Mucosa of descending colon (tissue), 3 donors: ENCODE results near the gene EPN2. TPM values are rescaled to one million over a fixed set of nuclear protein-coding genes. Genes with fewer than 3 reads are reported as not detected.
"Not testable (repeated sequence)": the region's sequence is repeated elsewhere in the genome, so short reads cannot be mapped to it uniquely, and the experiment has no call there.

Source experiments
- ATAC-seq: fragments of 200-7000 bp; cut with Tn5 transposase; one replicate; pipeline ENCODE4 v1.9.1; 2020; ENCODE audit warnings: mild to moderate bottlenecking, moderate library complexity
- DNase-seq, 3 donors: peaks; one replicate each; pipeline ENCODE4 v3.0.0-alpha.2; 2020
- H3K36me3 ChIP-seq: fragments of 200-600 bp; one replicate; pipeline ENCODE4 v1.8.0; 2021; ENCODE audit warnings: low read depth, mild to moderate bottlenecking
- H3K4me1 ChIP-seq: fragments of 200-600 bp; one replicate; pipeline ENCODE4 v1.8.0; 2021; ENCODE audit warnings: low read depth, mild to moderate bottlenecking
- H3K4me3 ChIP-seq: fragments of 200-600 bp; one replicate; pipeline ENCODE4 v1.8.0; 2021; ENCODE audit warnings: mild to moderate bottlenecking
- H3K9me3 ChIP-seq: fragments of 200-600 bp; one replicate; pipeline ENCODE4 v1.8.0; 2021; ENCODE audit warnings: mild to moderate bottlenecking
- intact Hi-C, 2 donors: fragments of 100-400 bp; cut with DNase I in 1 of 2; cut with micrococcal nuclease in 1 of 2; formaldehyde crosslinking; loops; one replicate each; pipeline versions ENCODE4 v1.11.0 to v1.11.1; 2022; cut with DNase I, micrococcal nuclease
- long read RNA-seq, 2 donors: library from polyadenylated mRNA; unstranded; transcript quantifications; one replicate each; pipeline ENCODE4 v2.0.0, GENCODE V29; 2019 to 2021
- total RNA-seq, 3 donors: library from RNA; stranded (reverse); fragmentation: NEBNext Ultra II Directional in 2 of 3; extraction: Animal tissue kit (Norgen Biotek cat#: 25700) in 2 of 3; gene quantifications; one replicate each; pipeline versions ENCODE4 v1.2.1 to v1.2.4, GENCODE V29; 2021 to 2023
- donor health status: DM: no; HTN: no; CAD: no; lungs with moderate emphysema.
- donor health status: DM: no; HTN: no; CAD: no.
- donor health status: DM: no; HTN: yes; CAD: no.

Gene EPN2
- 10 to 100 TPM; 32.6 to 75.8 (median 45.0) TPM for total RNA-seq
- long read RNA-seq, donor 1, full-length matches to known transcripts, result 18 of 57 reads
- long read RNA-seq, donor 1, partial matches to known transcripts, result 18 of 57 reads
- long read RNA-seq, donor 1, other reads (novel, unspliced or antisense), result 21 of 57 reads
- long read RNA-seq, donor 2, transcript EPN2-221 (3 exons, 309 nt), result major isoform, 7 of 12 reads
- long read RNA-seq, donor 2, partial matches to known transcripts, result 5 of 12 reads
- long read RNA-seq, donor 2, other reads (novel, unspliced or antisense), result 0 of 12 reads

DNA sequence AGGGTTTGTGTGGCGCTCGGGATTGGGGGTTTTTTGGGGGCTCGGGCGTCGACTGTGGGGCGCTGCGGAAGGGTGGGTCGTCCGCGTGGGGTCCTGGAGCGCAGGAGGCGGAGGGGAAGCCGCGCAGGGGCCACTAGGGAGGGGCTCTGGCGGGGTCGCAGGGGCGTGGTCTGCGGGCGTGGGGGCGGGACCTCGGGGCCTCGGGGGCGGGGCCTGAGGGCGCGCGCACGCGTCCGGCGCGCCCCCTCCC lies at the start of gene EPN2:
Gene EPN2, plus strand, starts transcription at position 228 of the 250 bp plus-strand sequence. CDS start 45,754 bp downstream, outside the sequence.
- H3K4me1 ChIP-seq, H3K36me3 ChIP-seq, H3K9me3 ChIP-seq, intact Hi-C loops: not testable (repeated sequence)
- ATAC-seq (peak; percentile 96), DNase-seq (peak; percentile 69 to 83 (median 81))
- peak within 1 kb of the TSS; percentile 85 for H3K4me3 ChIP-seq

GRCh38 chr17:19187883-19188869 lies 49.0 kb upstream of the EPN2 start:
- intact Hi-C loops, result not testable (repeated sequence)

GRCh38 chr17:19188870-19189708 lies 48.1 kb upstream of the EPN2 start:
- H3K4me1 ChIP-seq, H3K4me3 ChIP-seq, H3K9me3 ChIP-seq, H3K36me3 ChIP-seq, intact Hi-C loops, DNase-seq: not testable (repeated sequence)
- ATAC-seq, result peak; percentile 82

More at GRCh38 chr17:19187883-19188869, 49.0 kb upstream of the EPN2 start:
- H3K4me1 ChIP-seq, ATAC-seq, H3K4me3 ChIP-seq, DNase-seq, H3K9me3 ChIP-seq, H3K36me3 ChIP-seq: not testable (repeated sequence)

DNA sequence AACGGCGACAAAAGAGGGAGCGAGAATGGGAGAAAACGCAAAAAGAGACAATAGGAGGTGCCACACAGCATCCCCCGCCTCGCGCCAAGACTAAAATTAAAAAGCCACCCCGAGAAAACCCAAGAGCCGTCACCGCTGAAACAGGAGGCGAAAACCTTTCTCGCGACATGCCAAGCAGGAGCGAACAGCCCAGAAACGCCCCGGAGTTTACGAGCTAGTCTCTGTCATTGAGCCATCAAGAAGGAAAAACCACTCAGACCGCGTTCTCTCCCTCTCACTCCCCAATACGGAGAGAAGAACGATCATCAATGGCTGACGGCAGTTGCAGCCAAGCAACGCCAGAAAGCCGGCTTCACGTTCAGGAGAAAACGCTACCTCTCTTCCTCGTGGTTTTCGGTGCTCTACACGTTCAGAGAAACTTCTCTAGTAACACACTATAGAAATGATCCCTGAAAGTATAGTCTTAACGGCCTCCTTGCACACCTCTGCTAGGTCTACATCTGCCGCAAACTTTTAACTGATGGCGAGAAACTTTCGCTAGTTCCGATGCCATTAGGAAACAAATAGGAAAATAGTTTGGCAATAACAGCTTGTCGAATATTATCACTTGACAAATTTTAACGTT lies 47.3 kb upstream of the EPN2 start:
- peak; percentile 28 for ATAC-seq
- H3K4me3 ChIP-seq, DNase-seq, H3K36me3 ChIP-seq, H3K4me1 ChIP-seq, H3K9me3 ChIP-seq, intact Hi-C loops: not testable (repeated sequence)

DNA sequence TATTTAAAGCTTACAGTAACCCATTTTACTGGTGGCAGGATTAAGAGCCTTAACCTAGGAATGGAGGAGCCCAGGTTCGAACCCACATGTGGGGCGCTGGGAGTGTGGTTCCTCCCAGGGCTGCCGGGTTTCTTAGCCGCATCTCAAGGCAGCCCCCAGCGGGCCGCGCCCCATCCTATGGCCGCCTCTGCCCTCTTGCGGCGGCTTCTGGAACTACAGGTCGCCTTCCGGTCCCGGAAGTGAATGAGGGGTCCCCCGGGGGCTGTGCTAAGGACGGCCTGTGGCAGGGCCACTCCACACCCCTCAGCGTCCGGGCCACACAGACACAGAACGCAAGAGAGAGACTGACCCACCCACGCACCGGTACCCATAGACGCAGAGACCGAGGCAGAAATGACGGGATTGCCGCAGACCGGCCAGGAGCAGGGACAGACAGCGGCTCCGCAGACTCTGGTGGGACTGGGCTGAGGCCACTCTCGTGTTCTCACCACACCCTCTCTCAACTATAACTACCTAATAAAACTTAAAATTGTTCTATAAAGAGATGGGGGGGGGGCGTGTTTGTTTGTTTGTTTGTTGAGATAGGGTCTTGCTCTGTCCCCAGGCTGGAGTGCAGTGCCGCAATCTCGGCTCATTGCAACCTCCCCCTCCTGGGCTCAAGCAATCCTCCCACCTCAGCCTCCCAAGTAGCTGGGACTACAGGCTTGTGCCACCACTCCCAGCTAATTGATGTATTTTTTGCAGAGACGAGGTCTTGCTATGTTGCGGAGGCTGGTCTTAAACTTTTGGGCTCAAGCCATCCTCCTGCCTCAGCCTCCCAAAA lies 40.6 kb upstream of the EPN2 start:
- intact Hi-C loops, H3K4me3 ChIP-seq, H3K9me3 ChIP-seq, H3K4me1 ChIP-seq, H3K36me3 ChIP-seq: not testable (repeated sequence)
- ATAC-seq (peak; percentile 99), DNase-seq (peak; percentile 30 to 59 (median 38))

GRCh38 chr17:19202448-19202847 lies 34.7 kb upstream of the EPN2 start:
- H3K4me1 ChIP-seq, DNase-seq, H3K4me3 ChIP-seq, H3K36me3 ChIP-seq, intact Hi-C loops, H3K9me3 ChIP-seq: not testable (repeated sequence)
- peak; percentile 96 for ATAC-seq

- H3K9me3 ChIP-seq, H3K4me3 ChIP-seq, intact Hi-C loops, H3K36me3 ChIP-seq, H3K4me1 ChIP-seq, DNase-seq: not testable (repeated sequence)
- ATAC-seq, result peak; percentile 18
These were observed 33.7 kb upstream of the EPN2 start for GRCh38 chr17:19203429-19203828.

DNA sequence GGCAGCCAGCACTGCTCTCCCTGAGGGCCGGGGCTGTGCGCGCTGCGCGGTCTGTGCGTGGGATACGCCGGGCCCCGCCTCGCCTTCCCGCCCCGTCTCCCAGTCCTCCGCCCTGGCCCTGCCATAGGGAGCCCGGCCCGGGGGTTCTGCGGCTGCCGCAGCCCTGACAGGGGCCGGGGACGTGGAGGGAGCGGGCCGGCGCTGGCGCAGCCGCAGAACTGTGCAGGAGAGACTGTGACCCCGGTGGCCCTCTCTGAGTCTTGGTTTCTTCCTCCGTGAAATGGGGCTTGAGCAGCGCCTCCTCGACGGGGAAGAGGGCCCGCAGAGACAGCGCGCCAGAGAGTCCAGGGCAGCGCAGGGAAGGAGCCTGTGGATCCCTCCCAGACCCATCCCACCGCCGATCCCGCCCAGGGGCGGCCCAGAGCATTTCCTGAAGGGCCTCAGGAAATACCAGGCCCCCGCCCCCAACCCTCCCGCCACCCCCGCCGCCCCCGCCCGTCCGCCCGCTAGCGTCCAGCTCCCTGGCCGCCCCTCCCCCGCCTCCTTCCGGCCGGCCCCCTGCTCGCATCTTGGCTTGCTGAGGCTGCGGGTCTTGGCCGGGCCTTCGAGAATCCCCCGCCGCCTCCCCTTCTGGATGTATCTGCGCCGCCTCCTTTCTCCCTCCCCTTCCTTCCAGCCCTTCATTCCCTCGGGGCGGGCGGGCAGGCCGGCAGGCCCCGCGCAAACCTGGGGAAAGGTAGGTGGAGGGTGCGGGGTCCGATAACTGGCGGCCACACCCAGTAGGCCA lies 21.9 kb upstream of the EPN2 start:
- H3K4me1 ChIP-seq, H3K9me3 ChIP-seq, DNase-seq, H3K4me3 ChIP-seq, H3K36me3 ChIP-seq, intact Hi-C loops: not testable (repeated sequence)
- ATAC-seq, result peak; percentile 77

GRCh38 chr17:19216148-19216926 lies 20.8 kb upstream of the EPN2 start:
- ATAC-seq, result not testable (repeated sequence)

DNA sequence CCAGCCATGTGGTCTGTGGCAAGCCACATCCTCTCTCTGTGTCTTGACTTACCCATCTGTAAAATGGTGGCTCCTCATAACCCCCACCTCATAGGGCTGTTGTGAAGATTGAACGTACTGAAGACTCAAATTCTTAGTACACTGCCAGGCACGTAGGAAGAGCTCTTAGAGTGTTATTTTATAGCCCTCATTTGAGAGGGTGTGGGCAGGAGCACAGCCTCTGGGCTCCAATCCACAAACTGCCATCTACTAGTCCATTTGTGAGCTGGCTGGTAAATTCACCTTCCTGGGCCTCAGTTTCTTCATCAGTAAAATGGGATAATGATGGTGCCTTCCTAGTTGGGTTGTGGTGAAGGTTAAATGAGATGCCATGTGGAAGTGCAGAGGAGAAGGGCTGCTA lies 18.3 kb upstream of the EPN2 start:
- DNase-seq, H3K9me3 ChIP-seq, H3K4me3 ChIP-seq, H3K4me1 ChIP-seq, H3K36me3 ChIP-seq, intact Hi-C loops: not testable (repeated sequence)
- peak; percentile 61 for ATAC-seq

More at GRCh38 chr17:19216148-19216926, 20.8 kb upstream of the EPN2 start:
- H3K36me3 ChIP-seq, H3K4me3 ChIP-seq, intact Hi-C loops, H3K9me3 ChIP-seq, DNase-seq, H3K4me1 ChIP-seq: not testable (repeated sequence)

GRCh38 chr17:19219384-19219783 lies 17.8 kb upstream of the EPN2 start:
- H3K4me3 ChIP-seq, DNase-seq, intact Hi-C loops, H3K9me3 ChIP-seq, H3K4me1 ChIP-seq, H3K36me3 ChIP-seq: not testable (repeated sequence)
- peak; percentile 77 for ATAC-seq

GRCh38 chr17:19220195-19220594 lies 17.0 kb upstream of the EPN2 start:
- H3K36me3 ChIP-seq, intact Hi-C loops, H3K4me3 ChIP-seq, H3K9me3 ChIP-seq, H3K4me1 ChIP-seq, DNase-seq, ATAC-seq: not testable (repeated sequence)
